Glutamatergic neuron (in vitro differentiated cells): Measurements from ENCODE around the gene AFF3. TPM values are rescaled to one million over a fixed set of nuclear protein-coding genes. Genes with fewer than 3 reads are reported as not detected.

Source experiments
- DNase-seq: peaks from one replicate; pipeline ENCODE4 v3.0.0; 2022
- H3K27ac Mint-ChIP-seq: one replicate; pipeline ENCODE4 v1.8.0; 2020; ENCODE audit warnings: mild to moderate bottlenecking, mixed read lengths, inconsistent platforms; ENCODE audit not compliant: unreplicated experiment
- H3K27me3 Mint-ChIP-seq: one replicate; pipeline ENCODE4 v1.8.0; 2020; ENCODE audit warnings: mild to moderate bottlenecking, moderate library complexity, mixed read lengths, inconsistent platforms; ENCODE audit not compliant: unreplicated experiment
- H3K36me3 Mint-ChIP-seq: one replicate; pipeline ENCODE4 v1.8.0; 2020; ENCODE audit warnings: mild to moderate bottlenecking, mixed read lengths, inconsistent platforms; ENCODE audit not compliant: unreplicated experiment
- H3K4me1 Mint-ChIP-seq: one replicate; pipeline ENCODE4 v1.8.0; 2020; ENCODE audit warnings: mild to moderate bottlenecking, low read depth, mixed read lengths, inconsistent platforms; ENCODE audit not compliant: unreplicated experiment
- H3K4me3 Mint-ChIP-seq: one replicate; pipeline ENCODE4 v1.8.0; 2020; ENCODE audit warnings: mild to moderate bottlenecking, mixed read lengths, inconsistent platforms; ENCODE audit not compliant: unreplicated experiment
- H3K9me3 Mint-ChIP-seq: one replicate; pipeline ENCODE4 v1.8.0; 2020; ENCODE audit warnings: mild to moderate bottlenecking, moderate library complexity, mixed read lengths, inconsistent platforms; ENCODE audit not compliant: unreplicated experiment
- total RNA-seq: library from RNA; stranded (reverse); fragmentation: NEBNext Ultra II Directional; extraction: Animal tissue kit (Norgen Biotek cat#: 25700); gene quantifications from one replicate; pipeline ENCODE4 v1.2.1, GENCODE V29; 2021; ENCODE audit not compliant: unreplicated experiment
- TF ChIP-seq, protein P1 (sequence below): fragments of 200-600 bp; sonication (generic); IDR thresholded peaks from one replicate; pipeline ENCODE4 v1.5.0; 2021; ENCODE audit not compliant: partially characterized antibody, unreplicated experiment

The AFF3 gene
- total RNA-seq, 1 donor from 2014 or later, result 125 TPM

DNA sequence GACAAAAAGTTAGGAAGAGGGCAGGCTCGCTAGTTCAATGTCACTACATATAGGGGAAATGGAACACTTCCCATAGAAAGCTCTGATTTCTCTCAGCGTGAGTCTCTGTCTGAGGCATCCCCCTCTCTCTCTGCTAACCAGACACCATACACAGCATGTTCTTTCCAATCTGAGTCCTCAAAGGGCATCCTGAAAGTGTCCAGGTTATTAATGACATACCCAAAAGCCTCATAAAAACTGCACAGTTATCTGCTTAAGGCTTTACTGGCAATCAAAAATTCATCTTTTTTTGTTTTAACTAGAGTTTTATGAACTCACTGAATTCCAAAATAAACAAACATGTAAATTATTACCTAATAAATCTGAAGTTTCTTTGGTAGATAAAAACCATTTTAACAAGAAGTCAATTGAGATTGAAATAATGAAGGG lies 137.4 kb downstream of the AFF3 start:
- no peaks in the 10 kb centered on the region for H3K9me3 Mint-ChIP-seq
- H3K27me3 Mint-ChIP-seq, result peaks cover 2% of the 10 kb centered on the region
- H3K36me3 Mint-ChIP-seq, result peaks cover 8% of the 10 kb centered on the region
- DNase-seq, result no peak
- H3K4me3 Mint-ChIP-seq, result no peak overlapping the region
- TF ChIP-seq, protein P1, sequence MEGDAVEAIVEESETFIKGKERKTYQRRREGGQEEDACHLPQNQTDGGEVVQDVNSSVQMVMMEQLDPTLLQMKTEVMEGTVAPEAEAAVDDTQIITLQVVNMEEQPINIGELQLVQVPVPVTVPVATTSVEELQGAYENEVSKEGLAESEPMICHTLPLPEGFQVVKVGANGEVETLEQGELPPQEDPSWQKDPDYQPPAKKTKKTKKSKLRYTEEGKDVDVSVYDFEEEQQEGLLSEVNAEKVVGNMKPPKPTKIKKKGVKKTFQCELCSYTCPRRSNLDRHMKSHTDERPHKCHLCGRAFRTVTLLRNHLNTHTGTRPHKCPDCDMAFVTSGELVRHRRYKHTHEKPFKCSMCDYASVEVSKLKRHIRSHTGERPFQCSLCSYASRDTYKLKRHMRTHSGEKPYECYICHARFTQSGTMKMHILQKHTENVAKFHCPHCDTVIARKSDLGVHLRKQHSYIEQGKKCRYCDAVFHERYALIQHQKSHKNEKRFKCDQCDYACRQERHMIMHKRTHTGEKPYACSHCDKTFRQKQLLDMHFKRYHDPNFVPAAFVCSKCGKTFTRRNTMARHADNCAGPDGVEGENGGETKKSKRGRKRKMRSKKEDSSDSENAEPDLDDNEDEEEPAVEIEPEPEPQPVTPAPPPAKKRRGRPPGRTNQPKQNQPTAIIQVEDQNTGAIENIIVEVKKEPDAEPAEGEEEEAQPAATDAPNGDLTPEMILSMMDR, result no peak
- peaks cover 3% of the 10 kb centered on the region for H3K4me1 Mint-ChIP-seq
- H3K27ac Mint-ChIP-seq, result no peak overlapping the region

DNA sequence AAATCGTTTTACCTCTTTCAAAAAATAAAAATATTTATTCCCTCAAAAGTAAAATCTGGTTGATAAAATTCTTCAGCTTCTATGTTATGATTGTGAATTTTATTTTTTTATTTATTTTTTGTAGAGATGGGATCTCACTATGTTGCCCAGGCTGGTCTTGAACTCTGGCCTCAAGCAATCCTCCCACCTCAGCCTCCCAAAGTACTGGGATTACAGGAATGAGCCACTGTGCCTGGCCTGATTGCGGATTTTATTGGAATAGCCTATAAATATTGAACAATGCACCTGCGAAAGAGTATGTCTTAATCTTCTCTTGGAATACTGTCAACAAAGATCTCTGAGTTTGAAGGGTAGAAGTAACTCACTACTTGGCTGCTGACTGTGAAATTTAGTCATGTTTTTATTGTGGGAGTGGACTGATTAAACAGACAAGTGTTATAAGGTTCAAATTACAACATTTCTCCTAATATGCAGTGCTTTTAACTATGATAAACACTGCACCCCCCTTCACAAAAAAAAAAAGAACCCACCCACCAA lies 138.0 kb downstream of the AFF3 start:
- H3K27ac Mint-ChIP-seq, result no peak overlapping the region
- H3K36me3 Mint-ChIP-seq, result peaks cover 8% of the 10 kb centered on the region
- TF ChIP-seq, protein P1, result no peak
- H3K4me1 Mint-ChIP-seq, result peaks cover 3% of the 10 kb centered on the region
- no peaks in the 10 kb centered on the region for H3K9me3 Mint-ChIP-seq
- DNase-seq, result no peak
- peaks cover 2% of the 10 kb centered on the region for H3K27me3 Mint-ChIP-seq
- H3K4me3 Mint-ChIP-seq, result no peak overlapping the region

DNA sequence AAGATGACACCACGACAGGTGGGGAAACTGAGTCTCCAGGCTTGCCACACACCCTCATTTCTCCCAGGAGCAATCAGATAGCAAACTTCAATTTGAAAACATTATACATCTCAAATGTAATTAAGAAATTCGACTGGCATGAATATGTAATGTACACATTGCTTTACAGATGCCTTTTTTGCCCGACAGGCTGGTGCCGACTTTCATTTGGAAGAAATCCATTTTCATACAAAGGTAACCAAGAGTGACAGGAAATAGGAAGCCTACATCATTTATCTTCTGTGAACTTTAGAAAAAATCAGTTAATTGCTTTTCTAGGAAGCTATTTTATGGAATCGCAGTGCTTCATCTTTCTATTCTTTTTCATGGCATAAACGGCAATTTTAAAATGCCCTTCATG lies 140.3 kb downstream of the AFF3 start:
- DNase-seq, result no peak
- Mint-ChIP-seq H3K27me3 (peaks cover 2% of the 10 kb centered on the region), H3K36me3 (peaks cover 5% of the 10 kb centered on the region), H3K27ac (no peak overlapping the region), H3K9me3 (no peaks in the 10 kb centered on the region), H3K4me1 (no peaks in the 10 kb centered on the region), H3K4me3 (no peak overlapping the region)
- TF ChIP-seq, protein P1, result no peak

DNA sequence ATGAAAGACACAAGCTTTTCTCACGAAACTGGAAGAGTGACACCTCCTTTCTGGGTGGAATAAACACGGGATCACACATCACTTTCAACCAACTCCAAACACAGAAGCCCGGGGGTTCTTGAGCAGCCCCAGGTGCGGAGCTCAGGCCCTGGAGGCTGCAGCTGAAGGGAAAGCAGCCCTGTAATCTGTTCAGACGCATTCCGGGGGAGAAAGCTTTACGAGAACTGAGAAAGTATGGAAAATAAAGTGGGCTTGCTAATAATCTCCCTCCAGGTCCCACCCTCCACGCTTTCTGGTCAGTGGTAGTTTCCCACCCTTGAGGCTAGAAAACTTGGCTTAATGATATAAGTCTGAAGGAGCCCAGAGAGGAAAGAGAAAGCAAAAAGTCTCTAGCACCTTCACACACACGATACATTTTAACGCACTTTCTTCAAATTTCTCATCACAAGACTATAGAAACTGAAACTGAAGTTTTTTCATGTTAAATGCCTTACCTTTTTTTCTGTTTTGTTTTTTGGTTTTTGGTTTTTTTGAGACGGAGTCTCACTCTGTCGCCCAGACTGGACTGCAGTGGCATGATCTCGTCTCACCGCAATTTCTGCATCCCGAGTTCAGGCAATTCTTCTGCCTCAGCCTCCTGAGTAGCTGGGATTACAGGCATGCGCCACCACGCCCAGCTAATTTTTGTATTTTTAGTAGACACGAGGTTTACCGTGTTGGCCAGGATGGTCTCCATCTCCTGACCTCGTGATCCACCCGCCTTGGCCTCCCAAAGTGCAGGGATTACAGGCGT lies 141.3 kb downstream of the AFF3 start:
- H3K4me1 Mint-ChIP-seq, result no peaks in the 10 kb centered on the region
- no peak for DNase-seq
- no peak overlapping the region for H3K4me3 Mint-ChIP-seq
- no peaks in the 10 kb centered on the region for H3K36me3 Mint-ChIP-seq
- H3K9me3 Mint-ChIP-seq, result no peaks in the 10 kb centered on the region
- no peak overlapping the region for H3K27ac Mint-ChIP-seq
- TF ChIP-seq, protein P1, result no peak
- H3K27me3 Mint-ChIP-seq, result peaks cover 2% of the 10 kb centered on the region

DNA sequence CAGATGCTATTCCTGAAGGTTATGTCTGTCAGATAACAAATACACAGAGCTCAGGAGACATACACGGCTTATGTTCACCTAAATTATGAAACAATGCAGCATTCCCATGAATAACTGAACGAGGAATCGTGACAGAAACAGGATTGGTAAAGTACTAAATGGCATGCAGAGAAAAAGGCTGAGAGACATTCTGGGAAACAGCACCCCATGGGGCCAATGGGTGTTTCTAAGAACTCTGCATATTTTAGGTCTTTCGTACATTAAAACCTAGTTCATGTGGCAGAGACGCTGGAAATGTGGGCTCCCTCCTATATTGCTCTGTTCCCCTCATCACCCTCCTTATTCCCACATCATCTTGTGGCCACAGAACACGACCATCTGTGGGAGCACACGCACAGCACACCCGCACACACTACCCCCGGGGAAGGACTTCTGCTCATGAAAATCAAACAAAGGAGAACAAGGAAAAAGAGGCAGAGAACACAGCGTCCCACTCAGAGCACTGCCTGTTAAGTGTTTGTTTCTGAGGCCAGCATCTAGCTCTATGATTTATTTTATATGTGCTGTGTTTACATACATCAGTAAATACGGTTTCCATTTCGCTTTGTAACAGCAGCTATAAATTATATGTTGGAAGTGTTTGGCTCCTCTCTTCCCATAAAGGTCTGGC lies 143.6 kb downstream of the AFF3 start:
- Mint-ChIP-seq H3K36me3 (no peaks in the 10 kb centered on the region), H3K9me3 (no peaks in the 10 kb centered on the region), H3K4me1 (no peaks in the 10 kb centered on the region), H3K27me3 (peaks cover 2% of the 10 kb centered on the region), H3K27ac (no peak overlapping the region), H3K4me3 (no peak overlapping the region)
- TF ChIP-seq, protein P1, result no peak
- no peak for DNase-seq
